Fibroblast of skin of left quadriceps (primary cell): ENCODE data around the gene CPA3.

Experiments used
- DNase-seq, 2 experiments: peaks; one replicate each; pipeline ENCODE4 v3.0.0-alpha.2; 2013; ENCODE audit warnings: low read depth in 2 of 2

Gene CPA3

GRCh38 chr3:148857316-148857715 is 7.8 kb upstream of the CPA3 start:
- no peak for DNase-seq

GRCh38 chr3:148861277-148861869 is 3.7 kb upstream of the CPA3 start:
- peak in 1 of 2 experiments; percentile 39 for DNase-seq

DNA sequence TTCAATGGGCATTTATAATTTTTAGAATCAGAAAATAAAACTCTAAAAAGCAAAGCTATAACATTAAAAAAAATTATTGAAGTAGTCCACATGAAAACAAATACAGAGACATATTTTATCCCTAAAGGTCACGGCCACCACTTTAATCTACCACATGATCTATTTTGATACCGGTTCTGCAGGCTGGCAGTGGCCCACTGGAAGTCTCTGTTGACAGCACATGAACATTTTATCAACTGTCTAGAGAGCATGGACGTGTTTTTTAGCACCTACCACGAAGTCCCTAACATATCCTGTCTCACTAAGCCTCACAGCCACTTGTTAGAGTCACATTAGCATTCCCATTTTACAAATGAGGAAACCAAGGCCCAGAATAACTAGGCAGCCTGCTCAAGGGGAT is 1.8 kb upstream of the CPA3 start:
- no peak for DNase-seq

DNA sequence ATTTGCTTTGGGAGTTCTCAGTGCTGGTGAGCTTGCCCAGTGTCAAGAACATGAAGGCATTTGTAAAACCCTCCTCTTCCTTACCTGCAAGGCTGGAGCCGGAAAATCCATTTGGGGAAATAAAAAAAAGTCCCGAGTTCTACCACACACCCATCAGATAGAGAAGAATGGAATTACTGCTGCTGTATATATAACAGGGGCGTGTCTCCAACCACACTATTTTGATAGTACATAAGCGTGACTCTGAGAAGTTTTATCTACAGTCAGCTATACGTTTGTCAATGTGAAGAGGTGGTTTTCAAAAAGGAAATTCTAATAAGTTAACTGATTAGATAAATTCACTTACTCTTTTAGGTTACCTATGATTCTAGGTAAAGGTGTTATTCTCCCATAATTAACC is 1.3 kb upstream of the CPA3 start:
- no peak for DNase-seq

DNA sequence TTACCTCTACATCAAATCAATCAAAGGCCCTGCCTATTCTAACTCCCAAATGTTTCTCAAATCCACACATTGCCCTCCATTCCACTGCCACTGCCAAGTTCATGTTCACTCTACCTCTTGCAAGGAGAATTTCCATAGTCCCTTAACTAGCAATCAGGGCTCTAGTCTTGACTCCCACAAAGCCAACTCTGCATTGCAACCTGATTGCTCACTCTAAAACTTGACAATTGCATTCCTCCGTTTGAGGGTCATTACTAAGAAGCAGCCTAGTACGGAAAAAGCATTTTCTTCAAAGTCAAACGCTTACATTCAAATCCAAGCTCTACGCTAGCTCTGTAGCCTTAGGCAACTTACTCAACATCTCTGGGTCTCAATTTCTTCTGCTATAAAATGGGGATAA is 1.2 kb downstream of the CPA3 start:
- DNase-seq, result peak; percentile 41 to 53

DNA sequence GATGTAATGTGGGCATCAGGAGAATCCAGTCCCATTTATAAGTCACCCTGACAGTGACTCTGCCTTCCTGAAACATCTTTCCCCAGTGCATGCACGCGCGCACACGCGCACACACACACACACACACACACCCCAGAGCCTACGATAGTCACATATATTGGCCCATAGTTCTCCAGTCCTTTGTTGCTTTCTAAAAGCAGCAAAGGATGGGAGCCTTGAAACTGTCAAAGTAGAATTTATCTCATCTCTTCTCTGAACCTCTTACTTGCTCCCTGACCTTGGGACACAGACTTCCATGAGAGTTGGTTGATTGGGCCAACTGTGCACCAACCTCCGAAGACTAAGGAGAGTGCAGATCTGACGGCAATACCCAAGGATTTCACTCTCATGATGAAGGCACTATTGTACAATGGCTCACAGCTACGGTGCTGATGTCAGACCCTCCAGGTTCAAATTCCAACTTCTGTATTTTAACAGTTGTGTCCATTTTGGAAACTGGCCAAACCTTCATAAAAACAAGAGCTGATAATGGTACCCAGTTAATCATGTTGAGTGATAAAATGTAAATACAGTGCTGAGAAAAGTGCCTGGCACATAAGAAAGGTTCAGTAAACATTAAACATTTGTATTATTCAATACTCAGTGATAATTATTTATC is 8.3 kb downstream of the CPA3 start:
- no peak for DNase-seq

- no peak for DNase-seq
These were observed 8.9 kb downstream of the CPA3 start for GRCh38 chr3:148873977-148874376.

DNA sequence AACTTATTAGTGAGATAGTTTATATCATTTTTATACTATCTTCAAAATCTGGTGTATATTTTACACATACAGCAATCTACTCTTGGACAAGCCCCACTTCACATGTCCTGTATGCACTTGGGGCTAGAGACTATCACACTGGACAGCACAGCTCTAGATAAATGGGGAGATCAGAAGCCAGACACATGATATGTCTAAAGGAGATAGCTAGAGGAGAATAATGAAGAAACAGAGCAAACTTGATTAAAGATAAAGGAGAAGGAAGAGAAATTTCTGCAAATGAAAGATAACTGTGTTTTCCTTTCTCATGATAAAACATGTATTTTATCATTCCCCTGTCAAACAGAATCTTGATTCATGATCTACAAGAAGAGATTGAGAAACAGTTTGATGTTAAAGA is 13.0 kb downstream of the CPA3 start:
- DNase-seq, result no peak

DNA sequence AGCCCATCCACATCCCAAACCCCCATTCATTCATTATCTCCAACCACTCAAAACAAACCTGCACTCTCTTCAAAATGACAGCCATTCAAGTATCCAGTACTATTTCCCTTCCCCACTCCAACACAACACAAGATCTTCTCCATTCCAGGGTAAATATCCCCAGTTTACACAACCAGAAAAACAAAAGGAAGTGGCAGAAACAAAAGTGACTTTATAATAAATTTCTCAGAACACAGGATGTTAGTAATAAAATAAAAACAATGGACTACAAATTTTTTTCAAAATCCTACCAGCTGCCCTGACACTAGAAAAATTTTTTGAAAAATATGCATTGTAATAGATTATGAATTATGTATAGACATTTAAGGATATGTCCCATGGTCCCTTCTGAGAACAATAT is 14.2 kb downstream of the CPA3 start:
- DNase-seq, result no peak

DNA sequence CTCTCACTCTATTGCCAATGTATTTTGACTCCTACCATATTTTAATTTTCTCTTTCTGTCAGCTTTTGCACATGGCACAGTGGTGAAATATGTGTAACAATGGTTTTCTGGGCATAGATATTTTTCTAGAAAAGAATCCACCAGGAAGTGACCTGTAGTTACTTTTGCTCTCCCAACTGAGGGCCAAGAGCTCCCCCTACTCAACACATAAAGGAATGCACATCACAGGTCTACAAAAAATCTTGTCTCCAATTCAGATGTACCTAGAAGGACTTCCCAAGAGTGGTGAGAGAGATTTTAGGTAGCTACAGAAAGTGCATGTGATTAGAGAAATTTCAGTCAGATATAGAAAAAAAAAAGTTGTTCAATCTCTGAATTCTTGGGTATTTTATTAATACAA is 15.6 kb downstream of the CPA3 start:
- no peak for DNase-seq

GRCh38 chr3:148881286-148881685 is 16.2 kb downstream of the CPA3 start:
- DNase-seq, result peak; percentile 49 to 50

DNA sequence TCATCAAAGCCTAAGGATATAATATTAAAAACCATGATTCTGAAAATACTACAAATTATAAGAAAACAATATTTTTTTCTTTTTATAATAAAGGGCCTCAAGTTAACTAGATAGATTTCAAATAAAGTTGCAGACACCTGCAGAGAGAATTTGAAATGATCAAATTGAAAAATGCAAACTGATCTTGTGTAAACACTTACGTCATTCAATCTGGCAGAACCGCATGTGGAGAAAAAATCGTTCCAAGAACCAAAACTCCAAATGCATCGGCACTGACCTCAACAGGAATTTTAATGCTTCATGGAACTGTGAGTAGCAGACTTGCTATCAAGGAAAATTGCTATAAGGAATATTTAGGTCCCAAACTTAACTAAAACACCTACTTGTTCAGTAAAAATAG is 17.2 kb downstream of the CPA3 start:
- no peak for DNase-seq

GRCh38 chr3:148883163-148883562 is 18.1 kb downstream of the CPA3 start:
- DNase-seq, result no peak

- no peak for DNase-seq
These were observed 19.2 kb downstream of the CPA3 start for GRCh38 chr3:148884261-148884660.

- no peak for DNase-seq
These were observed 24.7 kb downstream of the CPA3 start for GRCh38 chr3:148889828-148890227.

- DNase-seq, result no peak
These were observed 31.0 kb downstream of the CPA3 start for GRCh38 chr3:148896062-148896461.

- DNase-seq, result peak; percentile 86 to 87
These were observed 37.1 kb downstream of the CPA3 start for GRCh38 chr3:148901987-148902791.

DNA sequence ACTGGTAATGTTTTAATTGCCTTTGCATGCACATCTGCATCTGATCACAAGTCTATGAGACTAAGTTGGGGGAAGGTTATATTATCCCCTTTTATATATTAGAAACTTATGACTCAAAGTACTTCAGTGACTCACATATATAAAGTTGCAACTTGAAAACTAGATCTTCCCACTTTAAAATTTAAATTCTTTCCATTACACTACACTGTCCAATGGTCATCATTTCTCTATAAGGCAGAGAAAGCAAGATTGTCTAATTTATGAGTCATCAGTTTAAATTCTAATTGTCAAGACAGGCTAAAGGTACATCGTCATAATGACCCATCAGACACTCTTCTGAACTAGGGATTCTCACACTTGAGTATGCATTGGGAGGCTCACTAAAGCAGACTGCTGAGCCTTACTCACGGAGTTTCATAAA is 37.9 kb downstream of the CPA3 start:
- DNase-seq, result peak; percentile 76 to 78

DNA sequence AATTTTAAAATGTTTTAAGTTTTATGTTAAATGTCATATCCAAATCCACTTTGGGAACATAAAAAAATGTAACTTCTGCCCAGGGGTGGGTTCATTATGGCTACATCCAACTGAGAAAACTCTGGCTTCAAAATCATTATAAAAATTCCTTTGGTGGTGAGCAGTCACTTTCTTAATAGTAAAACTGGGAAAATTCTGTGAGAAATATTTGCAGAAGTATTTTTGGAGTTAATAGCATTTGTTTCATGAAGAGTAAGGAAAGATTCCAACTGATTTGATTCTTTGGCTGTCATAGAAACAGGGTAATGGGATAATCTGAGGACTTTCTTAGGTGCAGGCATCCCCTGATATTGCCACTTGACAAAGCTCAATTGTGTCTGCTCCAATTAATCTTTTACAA is 38.8 kb downstream of the CPA3 start:
- DNase-seq, result no peak

DNA sequence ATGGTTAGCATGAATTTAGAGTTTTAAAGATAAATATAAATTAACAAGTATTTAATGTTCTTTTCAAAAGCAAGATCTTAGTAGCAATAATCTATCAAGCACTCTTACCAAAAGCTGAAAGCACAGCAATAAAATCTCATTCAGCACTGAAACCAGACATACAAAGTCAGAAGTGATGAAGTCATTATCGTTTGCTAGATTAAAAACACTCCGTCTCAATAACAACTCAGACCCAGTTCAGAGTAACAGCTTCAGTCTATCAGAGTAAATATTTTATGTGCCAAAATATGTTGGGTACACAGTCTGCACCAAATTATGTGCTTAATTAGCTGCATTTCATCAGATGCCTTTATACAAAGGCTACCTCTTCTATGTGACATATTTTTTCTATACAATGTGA is 41.6 kb downstream of the CPA3 start:
- DNase-seq, result peak; percentile 22 to 25

DNA sequence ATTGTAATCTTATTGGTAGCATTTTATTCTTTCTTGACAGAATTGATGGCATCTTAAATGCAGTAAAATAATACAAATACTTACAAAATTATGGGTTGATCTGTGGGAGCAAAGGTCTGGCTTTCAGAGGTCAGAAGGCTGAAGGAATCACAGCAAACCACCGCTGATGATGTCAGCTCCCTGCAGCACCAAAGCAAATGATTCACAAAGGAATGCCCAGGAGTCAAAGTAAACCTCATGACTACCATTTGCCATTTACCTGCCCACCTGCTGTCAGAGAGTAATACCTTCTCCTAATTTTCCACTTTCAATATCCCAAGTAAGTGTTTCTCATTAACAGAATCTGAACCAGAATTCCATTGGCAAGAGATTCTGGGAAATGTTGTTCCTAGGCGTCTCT is 46.1 kb downstream of the CPA3 start:
- DNase-seq, result no peak

GRCh38 chr3:148911592-148911991 is 46.5 kb downstream of the CPA3 start:
- DNase-seq, result no peak
